Myocyte (in vitro differentiated cells): ENCODE results near the gene CCDC28B. TPM values are rescaled to one million over a fixed set of nuclear protein-coding genes. Genes with fewer than 3 reads are reported as not detected.

ENCODE experiments used
- DNase-seq: peaks from one replicate; pipeline ENCODE4 v3.0.0-alpha.2; 2012; ENCODE audit warnings: low read depth
- total RNA-seq: library from RNA; depleted of rRNA; stranded (reverse); fragments of >200 nt; gene quantifications from 2 replicates; pipeline ENCODE4 v1.2.3, GENCODE V29; 2014

CCDC28B gene
- total RNA-seq, 1 donor from 2014 or later: 89.7 TPM

DNA sequence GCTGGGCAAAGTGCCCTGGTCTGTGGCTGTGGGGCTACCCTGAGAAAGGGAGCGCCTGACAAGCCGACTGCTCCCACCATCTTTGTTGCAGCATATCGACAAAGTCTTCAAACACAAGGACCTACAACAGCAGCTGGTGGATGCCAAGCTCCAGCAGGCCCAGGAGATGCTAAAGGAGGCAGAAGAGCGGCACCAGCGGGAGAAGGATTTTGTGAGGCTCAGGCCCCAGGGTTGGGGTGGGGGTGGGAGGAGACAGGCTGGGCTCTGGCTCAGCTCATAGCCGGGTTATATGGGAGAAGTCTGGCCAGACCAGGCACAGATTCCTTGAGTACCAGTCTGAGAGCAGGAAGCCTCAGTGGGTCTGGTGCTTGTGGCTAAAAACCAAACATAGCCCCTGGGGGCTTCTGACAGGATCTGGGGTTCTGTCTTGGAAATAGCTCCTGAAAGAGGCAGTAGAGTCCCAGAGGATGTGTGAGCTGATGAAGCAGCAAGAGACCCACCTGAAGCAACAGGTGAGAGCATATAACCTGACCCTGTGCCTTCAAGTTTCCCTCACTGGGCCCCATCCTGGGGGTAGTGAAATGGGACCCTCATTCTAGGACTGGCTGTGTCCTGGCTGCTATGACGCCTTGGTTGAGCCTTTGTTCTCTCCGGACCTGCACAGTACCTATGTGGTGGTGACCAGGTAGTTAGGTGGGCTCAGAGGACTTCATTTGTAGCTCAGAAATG is 8.0 kb upstream of the CCDC28B start:
- DNase-seq: no peak

DNA sequence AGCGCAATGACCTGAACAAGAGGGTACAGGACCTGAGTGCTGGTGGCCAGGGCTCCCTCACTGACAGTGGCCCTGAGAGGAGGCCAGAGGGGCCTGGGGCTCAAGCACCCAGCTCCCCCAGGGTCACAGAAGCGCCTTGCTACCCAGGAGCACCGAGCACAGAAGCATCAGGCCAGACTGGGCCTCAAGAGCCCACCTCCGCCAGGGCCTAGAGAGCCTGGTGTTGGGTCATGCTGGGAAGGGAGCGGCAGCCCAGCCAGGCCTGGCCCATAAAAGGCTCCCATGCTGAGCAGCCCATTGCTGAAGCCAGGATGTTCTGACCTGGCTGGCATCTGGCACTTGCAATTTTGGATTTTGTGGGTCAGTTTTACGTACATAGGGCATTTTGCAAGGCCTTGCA is 5.4 kb upstream of the CCDC28B start:
- DNase-seq: no peak

DNA sequence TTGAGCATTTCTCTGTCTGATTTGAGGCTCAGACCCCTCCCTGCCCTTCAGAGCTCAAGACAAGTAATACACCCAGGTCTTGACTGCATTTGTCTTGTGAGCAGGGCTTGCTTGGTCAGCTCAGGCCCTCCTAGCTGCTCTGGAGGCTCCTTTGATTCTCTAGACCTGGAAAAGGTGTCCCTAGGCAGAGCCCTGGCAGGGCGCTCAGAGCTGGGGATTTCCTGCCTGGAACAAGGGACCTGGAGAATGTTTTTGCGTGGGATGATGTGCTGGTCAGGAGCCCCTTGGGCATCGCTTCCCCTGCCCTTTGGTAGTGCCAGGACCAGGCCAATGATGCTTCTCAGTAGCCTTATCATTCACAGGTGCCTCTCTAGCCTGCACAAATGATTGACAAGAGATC is 4.9 kb upstream of the CCDC28B start:
- no peak for DNase-seq

DNA sequence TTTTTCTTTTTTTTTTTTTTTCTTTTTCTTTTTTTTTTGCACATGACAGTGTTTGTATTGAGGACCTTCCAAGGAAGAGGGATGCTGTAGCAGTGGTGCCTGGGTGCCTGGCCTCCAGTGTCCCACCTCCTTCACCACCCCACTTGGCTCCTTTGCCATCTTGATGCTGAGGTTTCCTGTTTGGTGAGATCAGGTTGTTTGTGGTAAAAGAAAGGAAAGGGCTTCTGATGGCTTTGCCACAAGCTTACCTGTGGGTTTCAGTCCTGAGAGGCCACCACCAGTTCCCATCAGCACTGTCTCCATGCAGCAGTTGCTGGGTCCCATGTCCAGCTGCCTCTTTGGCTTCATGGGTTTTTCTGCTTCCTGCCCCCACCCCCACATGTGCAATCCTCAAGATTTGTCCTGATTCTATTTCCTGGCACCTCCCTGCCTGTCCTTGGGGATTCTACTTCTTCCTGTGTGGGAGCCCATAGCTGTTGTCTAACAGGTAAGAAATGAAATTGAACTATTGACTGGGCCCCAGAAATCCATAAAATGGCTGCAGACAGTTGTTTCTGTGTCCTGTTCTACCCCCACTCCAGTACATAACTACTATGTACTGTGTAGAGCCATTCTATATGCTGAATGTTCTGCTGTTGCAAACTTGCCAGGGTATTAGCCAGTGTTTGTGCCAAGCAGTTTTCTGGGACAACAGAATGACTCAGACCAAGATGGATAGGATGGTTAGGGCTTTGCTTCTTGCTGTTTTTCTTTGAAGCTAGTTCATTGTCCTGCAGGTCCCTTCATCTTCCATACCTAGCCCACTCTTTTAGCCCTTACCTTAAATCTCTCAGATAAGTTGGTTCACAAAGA is 4.2 kb upstream of the CCDC28B start:
- no peak for DNase-seq

DNA sequence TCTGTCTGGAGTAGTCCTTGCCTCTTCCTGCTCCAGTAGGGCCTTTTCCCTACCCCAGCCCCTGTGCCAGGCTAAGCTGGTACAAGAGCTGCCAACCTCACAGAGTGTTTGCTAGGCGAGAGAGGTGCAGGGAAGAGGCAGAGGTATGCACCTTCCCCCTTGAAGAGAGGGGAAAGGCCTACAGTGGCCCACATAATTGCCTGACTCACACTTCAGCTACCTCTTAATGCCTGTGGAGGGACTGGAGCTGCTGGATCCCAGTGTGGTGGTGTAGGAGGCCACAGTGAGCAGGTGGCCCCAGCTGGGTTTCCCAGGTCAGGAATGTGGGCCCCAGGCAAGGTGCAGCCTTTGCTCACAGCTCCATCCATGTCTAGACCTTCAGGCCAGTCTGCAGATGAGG is 3.3 kb upstream of the CCDC28B start:
- peak; percentile 37 for DNase-seq

DNA sequence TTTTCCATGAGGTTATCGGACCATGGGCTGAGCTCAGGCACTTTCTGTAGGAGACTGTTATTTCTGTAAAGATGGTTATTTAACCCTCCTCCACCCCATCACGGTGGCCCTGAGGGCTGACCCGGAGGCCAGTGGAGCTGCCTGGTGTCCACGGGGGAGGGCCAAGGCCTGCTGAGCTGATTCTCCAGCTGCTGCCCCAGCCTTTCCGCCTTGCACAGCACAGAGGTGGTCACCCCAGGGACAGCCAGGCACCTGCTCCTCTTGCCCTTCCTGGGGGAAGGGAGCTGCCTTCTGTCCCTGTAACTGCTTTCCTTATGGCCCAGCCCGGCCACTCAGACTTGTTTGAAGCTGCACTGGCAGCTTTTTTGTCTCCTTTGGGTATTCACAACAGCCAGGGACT is 2.6 kb upstream of the CCDC28B start:
- peak; percentile 86 for DNase-seq

DNA sequence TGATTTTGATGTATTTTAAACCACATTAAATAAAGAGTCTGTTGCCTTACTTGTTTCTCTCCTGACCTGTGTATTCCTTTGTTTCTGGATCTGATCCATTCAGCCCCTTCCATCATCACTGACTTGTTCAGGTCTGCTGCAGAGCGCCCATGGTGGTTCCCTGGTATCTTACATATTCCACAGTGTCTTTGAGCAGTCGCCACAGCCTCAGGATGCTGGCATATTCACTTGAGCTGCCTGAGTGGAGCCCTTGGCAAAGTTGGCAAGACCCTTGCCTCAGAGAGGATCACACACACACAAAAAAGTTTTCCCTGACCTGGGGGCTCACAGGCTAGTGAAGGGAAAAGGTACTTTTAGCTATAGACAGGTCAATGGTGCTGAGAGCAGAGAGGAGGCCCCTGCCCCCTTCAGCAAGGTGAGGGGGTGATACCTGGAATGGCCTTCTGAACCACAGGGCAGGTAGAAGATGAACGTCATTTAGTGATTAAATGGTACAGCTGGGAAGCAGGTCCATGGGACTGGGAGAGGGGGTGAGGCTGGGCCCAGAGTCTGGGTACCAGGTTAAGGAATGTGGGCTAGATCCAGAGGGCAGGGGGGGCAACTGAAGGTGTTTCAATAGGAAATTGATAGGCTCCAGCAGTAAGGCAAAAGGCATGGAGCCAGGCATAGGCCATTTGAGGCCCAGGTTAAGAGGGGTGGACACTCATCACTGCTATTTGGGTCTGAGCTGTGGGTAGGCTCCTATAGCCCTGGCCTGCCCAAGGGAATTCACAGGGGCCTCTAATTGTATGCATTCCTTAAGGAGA is 2.0 kb upstream of the CCDC28B start:
- DNase-seq: no peak

DNA sequence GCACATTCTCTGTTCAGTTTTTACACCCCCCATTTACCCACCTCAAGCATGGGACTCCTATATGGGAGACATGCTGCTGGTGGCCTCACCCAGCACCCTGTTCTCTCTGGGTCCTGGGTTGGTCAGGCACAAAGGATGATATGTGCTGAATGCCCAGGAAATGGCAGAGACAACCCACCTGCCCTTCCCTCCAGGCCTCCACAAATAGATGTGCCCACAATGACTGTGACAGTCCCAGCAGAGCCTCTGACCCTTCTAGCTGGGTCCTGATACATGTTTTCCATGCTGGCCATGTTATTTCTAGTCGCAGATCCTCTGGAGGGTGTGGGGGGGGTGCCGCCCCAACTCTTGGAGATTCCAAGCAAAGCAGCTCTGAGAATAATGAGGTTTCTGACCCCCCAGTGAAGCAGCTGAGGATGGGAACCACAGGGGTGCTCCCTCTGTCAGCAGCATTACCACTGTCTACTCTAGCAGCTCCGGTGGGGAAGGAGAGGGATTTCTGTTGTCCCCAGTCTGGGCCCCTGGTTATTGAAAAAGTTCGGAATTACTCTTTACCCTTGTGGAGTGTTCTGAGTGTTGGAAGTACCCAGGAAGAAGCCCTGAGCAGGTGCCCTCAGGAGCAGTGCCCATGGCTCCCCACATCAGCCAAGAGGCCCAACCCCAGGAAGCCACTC is 1.2 kb upstream of the CCDC28B start:
- peak; percentile 62 for DNase-seq

DNA sequence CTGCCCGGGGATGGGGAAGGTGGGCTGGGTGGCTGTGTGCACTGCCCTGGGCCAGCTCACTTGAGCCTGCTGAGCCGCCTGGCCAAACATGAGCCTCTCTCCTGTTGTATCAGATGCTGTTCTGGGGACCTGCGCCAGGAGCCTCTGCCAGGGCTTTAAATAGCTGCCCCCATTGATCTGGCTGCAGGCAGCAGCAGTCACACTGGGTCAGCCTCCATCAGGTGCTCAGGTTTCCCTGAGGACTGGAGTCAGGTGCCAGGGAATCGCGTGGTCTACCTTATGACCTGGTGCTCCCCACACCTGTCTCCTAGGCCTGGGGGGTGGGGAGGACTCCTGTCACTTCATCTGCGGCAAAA is 700 bp upstream of the CCDC28B start:
- DNase-seq: peak; percentile 80

DNA sequence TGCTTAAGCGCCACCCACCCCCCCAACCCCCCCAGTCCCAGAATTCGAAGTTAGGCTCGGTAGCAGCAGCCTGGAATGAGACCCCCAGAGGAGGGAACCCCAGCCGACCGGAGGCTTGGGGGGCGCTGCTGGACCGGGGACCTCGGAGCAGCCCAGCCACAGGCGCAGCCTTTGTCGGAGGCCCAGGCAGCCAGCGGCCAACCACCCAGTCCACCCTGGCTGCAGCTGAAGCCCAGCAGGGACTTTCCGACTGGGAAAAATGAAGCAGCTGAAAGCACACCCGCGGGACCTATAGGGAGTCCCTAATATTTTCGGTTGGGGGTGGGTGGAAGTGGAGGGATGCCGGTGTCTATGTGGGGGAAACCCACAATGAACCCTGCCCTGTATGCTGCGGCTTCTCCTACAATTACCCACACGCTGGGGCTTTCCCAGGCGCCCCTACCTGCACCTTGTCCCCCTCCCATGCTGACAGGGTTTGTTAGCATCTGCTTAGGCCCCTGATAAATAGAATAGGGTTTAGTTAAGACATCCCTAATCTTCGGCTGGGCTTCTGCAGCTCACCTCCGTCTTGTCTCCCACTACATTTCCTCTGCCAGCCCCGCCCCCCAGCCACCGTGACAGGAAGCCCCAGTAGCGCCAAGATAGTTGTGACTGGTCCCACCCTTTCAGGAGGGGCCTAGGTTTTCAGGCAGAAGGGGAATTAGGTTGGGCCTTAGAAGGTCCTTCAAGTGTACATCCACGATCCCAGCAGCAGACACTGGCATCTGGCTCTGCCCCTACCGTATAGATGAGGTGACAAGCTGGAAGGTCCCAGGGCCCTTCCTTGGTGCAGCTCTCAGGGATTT is 838 bp downstream of the CCDC28B start:
- peak; percentile 67 for DNase-seq

DNA sequence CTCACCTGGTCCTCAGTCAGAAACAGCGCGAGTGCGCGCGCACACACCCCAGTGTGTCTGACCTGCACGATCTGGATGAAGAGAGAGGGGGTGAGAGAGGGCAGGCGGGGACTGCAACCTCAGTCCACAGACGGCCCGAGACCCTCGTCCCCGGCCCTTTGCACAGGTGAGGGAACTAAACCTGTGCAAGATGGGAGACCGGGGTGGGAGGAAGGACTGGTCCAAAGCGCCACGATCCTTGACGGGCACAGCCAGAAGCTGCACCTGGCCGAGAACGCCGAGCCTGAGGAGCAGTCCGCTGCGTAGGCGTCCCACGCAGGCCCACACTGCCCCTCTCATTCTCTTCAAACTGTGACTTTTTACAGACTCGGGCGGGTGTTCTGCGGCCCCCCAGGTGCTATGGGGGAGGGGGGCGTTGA is 4.6 kb downstream of the CCDC28B start:
- no peak for DNase-seq

DNA sequence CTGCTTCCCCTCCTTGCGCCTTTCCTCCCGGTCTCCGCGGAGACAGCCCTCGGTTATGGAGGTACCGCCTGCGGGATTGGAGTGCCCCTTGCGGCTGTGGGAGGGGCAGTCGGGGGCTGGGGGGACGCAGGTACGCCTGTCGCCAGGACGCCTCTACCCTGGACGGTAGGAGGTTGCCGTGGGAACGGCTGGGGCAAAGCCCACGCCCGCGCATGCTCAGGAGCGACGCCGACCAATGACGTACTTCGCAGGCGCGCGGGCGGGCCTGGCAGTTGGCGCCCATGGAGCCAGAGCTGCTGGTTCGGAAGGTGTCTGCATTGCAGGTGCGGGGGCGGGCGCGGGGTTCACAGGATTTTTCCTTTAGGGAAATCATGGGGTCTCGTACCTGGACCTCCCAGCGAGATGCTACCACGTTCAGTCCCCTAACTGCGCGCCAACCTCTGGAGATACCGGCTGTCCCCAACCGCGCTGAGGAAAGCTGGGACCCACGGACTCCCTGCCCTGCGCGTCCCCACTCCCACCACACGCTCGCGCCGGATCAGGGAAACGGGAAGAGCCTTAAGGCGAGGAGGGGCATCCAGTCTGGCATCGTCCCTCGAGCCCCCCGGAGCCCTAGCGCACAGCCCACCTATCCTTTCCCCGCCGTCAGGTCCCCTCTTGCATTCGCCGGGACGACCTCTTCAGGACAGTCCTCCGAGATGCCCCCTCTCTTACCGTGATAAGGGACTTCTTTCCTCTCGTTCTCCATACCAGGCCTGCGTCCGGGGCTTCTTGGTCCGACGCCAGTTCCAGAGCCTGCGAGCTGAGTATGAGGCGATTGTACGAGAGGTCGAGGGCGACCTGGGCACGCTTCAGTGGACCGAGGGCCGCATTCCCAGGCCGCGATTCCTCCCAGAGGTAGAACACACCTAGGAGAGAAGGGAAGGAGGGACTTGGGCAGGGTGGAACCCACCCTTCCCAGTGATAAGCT is 5.3 kb downstream of the CCDC28B start, which contains the start of gene IQCC:
TSS of gene IQCC (plus strand) at position 271 of the 970 bp plus-strand sequence. CDS start at position 282, 11 bp downstream.
- DNase-seq: peak; percentile 80

DNA sequence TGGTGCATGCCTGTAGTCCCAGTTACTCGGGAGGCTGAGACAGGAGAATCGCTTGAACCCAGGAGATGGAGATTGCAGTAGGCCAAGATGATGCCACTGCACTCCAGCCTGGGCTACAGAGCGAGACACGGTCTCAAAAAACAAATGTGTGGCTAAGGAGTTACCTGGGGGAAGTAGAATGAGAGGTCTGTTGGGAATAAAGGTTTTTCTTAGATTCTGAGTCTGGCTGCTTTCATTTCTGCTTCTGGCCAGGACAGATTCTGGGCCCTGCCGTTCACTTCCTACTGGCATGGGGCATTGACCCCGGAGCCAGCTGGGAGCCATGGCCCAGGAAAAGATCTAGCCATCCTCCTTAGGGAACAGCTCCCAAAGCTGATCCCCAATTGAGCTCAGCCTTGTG is 8.1 kb downstream of the CCDC28B start:
- no peak for DNase-seq

DNA sequence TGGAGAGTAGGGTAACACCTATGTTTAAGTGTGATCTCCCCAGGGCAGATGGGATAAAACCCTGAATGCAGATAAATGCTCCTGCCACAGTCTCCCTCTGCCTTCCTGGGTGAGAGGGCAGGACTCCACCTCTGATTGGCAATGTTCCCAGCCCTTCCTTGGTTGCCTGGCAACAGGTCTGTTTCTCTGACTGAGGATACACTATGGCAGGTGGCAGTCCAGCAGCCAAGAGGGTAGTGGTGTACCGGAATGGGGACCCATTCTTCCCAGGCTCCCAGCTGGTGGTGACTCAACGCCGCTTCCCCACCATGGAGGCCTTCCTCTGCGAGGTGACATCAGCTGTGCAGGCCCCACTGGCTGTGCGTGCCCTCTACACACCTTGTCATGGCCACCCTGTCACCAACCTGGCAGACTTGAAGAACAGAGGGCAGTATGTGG is 8.5 kb downstream of the CCDC28B start, which contains the start of gene DCDC2B:
TSS of gene DCDC2B (plus strand) at position 199 of the 438 bp plus-strand sequence. CDS start at position 204, 5 bp downstream.
- DNase-seq: peak; percentile 98

DNA sequence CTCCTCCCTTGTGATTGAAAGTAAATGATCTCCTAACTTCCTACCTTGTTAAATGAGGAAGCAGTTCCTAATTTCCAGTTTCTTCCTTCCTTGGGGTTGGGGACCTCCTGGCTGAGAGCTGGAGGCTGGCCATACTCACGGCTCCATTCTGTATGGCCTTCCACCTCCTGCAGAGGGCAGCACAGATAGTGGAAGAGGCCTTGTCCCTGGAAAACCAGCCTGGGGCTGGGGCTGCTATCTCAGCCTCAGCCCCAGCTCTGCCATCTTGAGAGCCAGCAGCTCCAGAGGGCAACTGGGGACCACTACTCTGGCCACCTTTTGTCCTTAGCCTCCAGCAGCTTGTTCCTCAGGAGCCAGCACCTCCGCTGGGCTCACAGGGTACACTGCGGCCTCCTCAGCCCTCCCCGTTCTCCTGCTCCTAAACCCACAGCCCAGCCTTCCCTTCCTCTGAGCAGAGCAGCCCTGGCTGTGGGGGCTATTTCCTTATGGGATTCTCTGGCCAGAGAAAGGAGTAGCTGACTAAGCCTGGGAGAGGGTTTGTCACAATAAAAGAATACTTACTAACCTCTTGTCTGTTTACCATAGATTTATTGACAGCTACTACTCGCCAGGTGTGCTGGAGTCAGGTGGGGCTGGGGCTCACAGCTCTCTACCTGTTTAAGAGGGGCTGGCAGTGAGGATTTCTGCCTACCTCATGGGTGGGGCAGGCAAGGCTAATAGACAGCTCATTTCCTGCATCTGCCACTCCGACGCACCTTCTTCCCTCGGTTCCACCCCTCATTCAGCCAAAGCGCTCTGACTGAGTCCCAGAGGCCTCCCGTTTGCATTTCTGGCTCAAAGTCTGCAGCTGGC is 15.5 kb downstream of the CCDC28B start:
- DNase-seq: peak; percentile 78

DNA sequence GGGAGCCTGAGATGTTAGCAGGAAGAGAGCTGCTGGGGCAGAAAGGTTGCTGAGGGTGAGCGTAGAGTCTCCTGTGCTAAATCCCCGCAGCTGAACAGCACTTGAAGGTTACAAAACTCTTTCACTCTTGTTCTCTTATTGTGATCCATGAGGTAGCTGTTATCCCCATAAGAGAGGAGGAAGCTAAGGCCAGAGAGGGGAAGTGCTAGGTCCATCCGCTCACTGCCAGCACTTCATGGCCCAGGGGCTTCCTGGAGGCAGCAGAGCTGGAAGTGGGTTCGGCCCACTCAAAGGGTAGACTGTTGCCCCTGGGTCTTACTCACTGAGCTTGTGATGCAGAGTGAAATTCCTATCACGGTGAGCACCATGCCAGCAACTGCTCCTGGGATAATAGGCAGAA is 16.2 kb downstream of the CCDC28B start:
- DNase-seq: no peak

DNA sequence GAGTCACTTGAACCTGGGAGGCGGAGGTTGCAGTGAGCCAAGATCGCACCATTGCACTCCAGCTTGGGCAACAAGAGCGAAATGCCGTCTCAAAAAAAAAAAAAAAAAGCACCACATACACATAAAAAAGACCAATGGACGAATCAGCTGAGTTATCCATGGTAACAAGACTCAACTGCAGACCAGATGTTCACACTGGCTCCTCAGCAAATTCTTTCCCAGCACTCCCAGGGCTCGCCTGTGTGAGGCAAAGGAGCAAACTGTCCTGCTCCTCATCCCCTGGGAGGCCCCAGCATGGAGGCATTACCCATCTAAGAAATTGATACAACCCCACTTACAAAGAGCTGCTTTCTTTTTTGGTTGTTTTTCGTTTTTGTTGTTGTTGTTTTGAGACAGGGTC is 18.6 kb downstream of the CCDC28B start:
- DNase-seq: no peak
